Measurements from ENCODE around the gene TOP2B. TPM values are rescaled to one million over a fixed set of nuclear protein-coding genes. Genes with fewer than 3 reads are reported as not detected.

The TOP2B gene
- total and polyA plus RNA-seq, 2 experiments from 2014 or later: 92.0 to 179 TPM

- TF ChIP-seq CTCF (conservative IDR thresholded peaks at IDR 0.05; ENCODE audit: low read depth in 2 of 2): no peak
- TF ChIP-seq STAT1 (IDR thresholded peaks at IDR 0.05; ENCODE audit: unreplicated experiment): no peak
These were observed 98.9 kb downstream of the TOP2B start (continued) for GRCh38 chr3:25565807-25566206.

GRCh38 chr3:25564075-25564474 is 100.6 kb downstream of the TOP2B start:
- Histone ChIP-seq H4K20me1 (replicated peaks; ENCODE audit: insufficient read depth) (no peaks in the 10 kb centered on the region), H3K4me3 (no peak overlapping the region)

More at GRCh38 chr3:25564075-25564474, 100.6 kb downstream of the TOP2B start:
- peaks cover 12% of the 10 kb centered on the region for H3K27me3 Mint-ChIP-seq (ENCODE audit: insufficient read depth, low read depth, poor library complexity)
- Histone ChIP-seq H3F3A (replicated peaks; ENCODE audit: low read depth) (no peaks in the 10 kb centered on the region), H3K79me2 (replicated peaks; ENCODE audit: insufficient read depth) (no peaks in the 10 kb centered on the region), H3K27me3 (ENCODE audit: insufficient read depth) (no peaks in the 10 kb centered on the region), H3K27ac (ENCODE audit: low read depth) (no peak overlapping the region), H3K9me2 (ENCODE audit: insufficient read depth) (peaks cover 6% of the 10 kb centered on the region; the same call in 1 of the 2 replicates), H3K4me2 (no peak overlapping the region), H3K36me3 (ENCODE audit: insufficient read depth) (no peaks in the 10 kb centered on the region), H2AFZ (no peak overlapping the region), H3K4me1 (ENCODE audit: insufficient read depth) (no peaks in the 10 kb centered on the region)
- TF ChIP-seq CTCF (conservative IDR thresholded peaks at IDR 0.05; ENCODE audit: low read depth in 2 of 2) (no peak), ZNF331 (CRISPR knock-in tag; IDR thresholded peaks at IDR 0.05; ENCODE audit: low read depth) (no peak), JUNB (IDR thresholded peaks at IDR 0.05; ENCODE audit: unreplicated experiment) (no peak), POLR2AphosphoS5 (IDR thresholded peaks at IDR 0.05; ENCODE audit: low read depth) (no peak), CREB1 (CRISPR knock-in tag; IDR thresholded peaks at IDR 0.05; ENCODE audit: low read depth) (no peak), ZNF114 (CRISPR knock-in tag; IDR thresholded peaks at IDR 0.05) (no peak), STAT1 (IDR thresholded peaks at IDR 0.05; ENCODE audit: unreplicated experiment) (no peak)
- TF ChIP-seq, protein P1, sequence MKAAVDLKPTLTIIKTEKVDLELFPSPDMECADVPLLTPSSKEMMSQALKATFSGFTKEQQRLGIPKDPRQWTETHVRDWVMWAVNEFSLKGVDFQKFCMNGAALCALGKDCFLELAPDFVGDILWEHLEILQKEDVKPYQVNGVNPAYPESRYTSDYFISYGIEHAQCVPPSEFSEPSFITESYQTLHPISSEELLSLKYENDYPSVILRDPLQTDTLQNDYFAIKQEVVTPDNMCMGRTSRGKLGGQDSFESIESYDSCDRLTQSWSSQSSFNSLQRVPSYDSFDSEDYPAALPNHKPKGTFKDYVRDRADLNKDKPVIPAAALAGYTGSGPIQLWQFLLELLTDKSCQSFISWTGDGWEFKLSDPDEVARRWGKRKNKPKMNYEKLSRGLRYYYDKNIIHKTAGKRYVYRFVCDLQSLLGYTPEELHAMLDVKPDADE (IDR thresholded peaks at IDR 0.05): no peak
- no peak for DNase-seq (ENCODE audit: low spot score)
- H3K27ac Mint-ChIP-seq: no peak overlapping the region
- H3K9me3 Mint-ChIP-seq: no peaks in the 10 kb centered on the region
- no peaks in the 10 kb centered on the region for H3K36me3 Mint-ChIP-seq (ENCODE audit: low read depth)
- no peak overlapping the region for H3K4me3 Mint-ChIP-seq
- no peaks in the 10 kb centered on the region for H3K4me1 Mint-ChIP-seq
- no peak for ATAC-seq

Data from GM23338 (cell line).